Measurements from ENCODE around the gene USP2. TPM values are rescaled to one million over a fixed set of nuclear protein-coding genes. Genes with fewer than 3 reads are reported as not detected.

The USP2 gene
- total RNA-seq, 2 experiments from 2014 or later, result 10.6 to 24.5 TPM

- H3K9me2 ChIP-seq (ENCODE audit: insufficient read depth, low read length), result no peaks in the 10 kb centered on the region
- no peak overlapping the region for H3K4me2 ChIP-seq (ENCODE audit: low read length)
- CTCF ChIA-PET (ENCODE audit: unreplicated experiment), result interaction anchor here (0.6 to 1.8 kb wide), 3 partner anchors 10 to 74 kb away, joined by 3 to 5 read pairs (median 4); no protein-coding TSS in a partner anchor
- POLR2A ChIA-PET, result interaction anchor here (0.6 to 0.7 kb wide), 2 partner anchors 171 to 703 kb away, joined by 3 to 4 read pairs; no protein-coding TSS in a partner anchor
- no peaks in the 10 kb centered on the region for H3K4me1 ChIP-seq (ENCODE audit: insufficient read depth, low read length, poor library complexity, severe bottlenecking)
- H3K4me3 ChIP-seq (ENCODE audit: low read depth, low read length, poor library complexity, severe bottlenecking), result no peak overlapping the region
- DNase-seq (ENCODE audit: low spot score), result no peak
- no peaks in the 10 kb centered on the region for H3K9me3 ChIP-seq (ENCODE audit: low read length)
- H3K27ac ChIP-seq (ENCODE audit: low read depth, low read length, poor library complexity, severe bottlenecking), result no peak overlapping the region
- H4K20me1 ChIP-seq (ENCODE audit: insufficient read depth, low read length), result no peaks in the 10 kb centered on the region
- TF ChIP-seq EZH2phosphoT487 (IDR thresholded peaks at IDR 0.05; ENCODE audit: borderline replicate concordance, low read depth, low read length) (no peak), CTCF (conservative IDR thresholded peaks at IDR 0.05; ENCODE audit: low read length) (peak; percentile 48)
- H3K36me3 ChIP-seq (ENCODE audit: insufficient read depth, low read length), result peaks cover 31% of the 10 kb centered on the region
- BruUV-seq (replicated peaks), result no TSS peak
- no peaks in the 10 kb centered on the region for H3K79me2 ChIP-seq (ENCODE audit: insufficient read depth, low read depth, low read length)
- intact Hi-C loops (cut with micrococcal nuclease; ENCODE audit: unreplicated experiment), result no loop called here
- no peak overlapping the region for H2AFZ ChIP-seq (ENCODE audit: low read length)
Observed at GRCh38 chr11:119307219-119307618, 74.3 kb downstream of the USP2 start.

GRCh38 chr11:119306373-119306890, 75.1 kb downstream of the USP2 start:
- POLR2A ChIA-PET, result interaction anchor here (0.6 to 0.7 kb wide), 2 partner anchors 91 to 172 kb away, joined by 3 to 5 read pairs; no protein-coding TSS in a partner anchor
- BruUV-seq (replicated peaks), result no TSS peak
- no peaks in the 10 kb centered on the region for H3K9me2 ChIP-seq (ENCODE audit: insufficient read depth, low read length)
- intact Hi-C loops (cut with micrococcal nuclease; ENCODE audit: unreplicated experiment), result no loop called here
- no peak overlapping the region for H3K4me3 ChIP-seq (ENCODE audit: low read depth, low read length, poor library complexity, severe bottlenecking)
- H3K4me1 ChIP-seq (ENCODE audit: insufficient read depth, low read length, poor library complexity, severe bottlenecking), result no peaks in the 10 kb centered on the region
- no peaks in the 10 kb centered on the region for H3K79me2 ChIP-seq (ENCODE audit: insufficient read depth, low read depth, low read length)
- TF ChIP-seq CTCF (conservative IDR thresholded peaks at IDR 0.05; ENCODE audit: low read length) (no peak), EZH2phosphoT487 (IDR thresholded peaks at IDR 0.05; ENCODE audit: borderline replicate concordance, low read depth, low read length) (no peak)
- CTCF ChIA-PET (ENCODE audit: unreplicated experiment), result no interaction called here
- no peak overlapping the region for H2AFZ ChIP-seq (ENCODE audit: low read length)
- peaks cover 39% of the 10 kb centered on the region for H3K36me3 ChIP-seq (ENCODE audit: insufficient read depth, low read length)
- no peak overlapping the region for H3K4me2 ChIP-seq (ENCODE audit: low read length)
- no peak for DNase-seq (ENCODE audit: low spot score)
- no peak overlapping the region for H3K27ac ChIP-seq (ENCODE audit: low read depth, low read length, poor library complexity, severe bottlenecking)
- no peaks in the 10 kb centered on the region for H3K9me3 ChIP-seq (ENCODE audit: low read length)
- no peaks in the 10 kb centered on the region for H4K20me1 ChIP-seq (ENCODE audit: insufficient read depth, low read length)

- Histone ChIP-seq H3K27ac (ENCODE audit: low read depth, low read length, poor library complexity, severe bottlenecking) (no peak overlapping the region), H3K9me2 (ENCODE audit: insufficient read depth, low read length) (no peaks in the 10 kb centered on the region), H2AFZ (ENCODE audit: low read length) (no peak overlapping the region), H3K79me2 (ENCODE audit: insufficient read depth, low read depth, low read length) (no peaks in the 10 kb centered on the region), H3K4me2 (ENCODE audit: low read length) (no peak overlapping the region), H3K4me1 (ENCODE audit: insufficient read depth, low read length, poor library complexity, severe bottlenecking) (no peaks in the 10 kb centered on the region), H3K4me3 (ENCODE audit: low read depth, low read length, poor library complexity, severe bottlenecking) (no peak overlapping the region), H3K36me3 (ENCODE audit: insufficient read depth, low read length) (peaks cover 45% of the 10 kb centered on the region), H4K20me1 (ENCODE audit: insufficient read depth, low read length) (no peaks in the 10 kb centered on the region), H3K9me3 (ENCODE audit: low read length) (no peaks in the 10 kb centered on the region)
- no TSS peak for BruUV-seq (replicated peaks)
- POLR2A ChIA-PET, result interaction anchor here (0.6 kb wide), 1 partner anchor 90 kb away, joined by 5 read pairs; no protein-coding TSS in a partner anchor
- no peak for DNase-seq (ENCODE audit: low spot score)
- intact Hi-C loops (cut with micrococcal nuclease; ENCODE audit: unreplicated experiment), result no loop called here
- CTCF ChIA-PET (ENCODE audit: unreplicated experiment), result no interaction called here
- no peak for TF ChIP-seq EZH2phosphoT487 (IDR thresholded peaks at IDR 0.05; ENCODE audit: borderline replicate concordance, low read depth, low read length)
- no peak for TF ChIP-seq CTCF (conservative IDR thresholded peaks at IDR 0.05; ENCODE audit: low read length)
Observed at GRCh38 chr11:119305556-119306372, 75.7 kb downstream of the USP2 start.

Measured in OCI-LY7 (cell line).